GM12878 (cell line): ENCODE data around the gene NIPA2. TPM values are rescaled to one million over a fixed set of nuclear protein-coding genes. Genes with fewer than 3 reads are reported as not detected.

Experiments
- ATAC-seq: fragments of 200-7000 bp; cut with Tn5 transposase; 3 replicates; pipeline ENCODE4 v1.9.1; 2020; ENCODE audit warnings: mild to moderate bottlenecking, moderate library complexity
- BruUV-seq: library from RNA; stranded (reverse); fragments of 400-500 nt; replicated peaks from 2 replicates; lab custom pipeline; 2021; lab: Mats Ljungman, UMichigan
- CTCF ChIA-PET: fragments of 300-600 bp; sonication (Branson Sonifier 250); formaldehyde crosslinking; extraction: SDS; loops from one replicate; lab custom pipeline; 2021; ENCODE audit warnings: inconsistent platforms; lab: Yijun Ruan, JAX
- POLR2A ChIA-PET: fragments of 350-600 bp; formaldehyde crosslinking; extraction: SDS; loops from one replicate; lab custom pipeline; 2021; ENCODE audit warnings: inconsistent platforms; lab: Charles Lee
- RAD21 ChIA-PET: fragments of 300-600 bp; sonication (Branson Sonifier 250); formaldehyde crosslinking; loops from one replicate; lab custom pipeline; 2023; ENCODE audit warnings: antibody characterized with exemption; ENCODE audit not compliant: unreplicated experiment; lab: Charles Lee
- SMC1A ChIA-PET: fragments of 300-600 bp; sonication (Branson Sonifier 250); formaldehyde crosslinking; loops from one replicate; lab custom pipeline; 2023; ENCODE audit not compliant: unreplicated experiment, uncharacterized antibody; lab: Charles Lee
- DNase-seq: peaks from one replicate; pipeline ENCODE4 v3.0.0-alpha.2; 2011; ENCODE audit warnings: low read depth, low spot score
- FAIRE-seq: peaks from 3 replicates; lab custom pipeline; 2011; peaks lifted over from hg19 to GRCh38; lab: Jason Lieb, UNC
- H2AFZ ChIP-seq: 2 replicates; pipeline ENCODE4 v1.6.0; 2011; ENCODE audit warnings: low read depth, low read length, control low read depth; ENCODE audit not compliant: control insufficient read depth
- H3K27ac ChIP-seq: 2 replicates; pipeline ENCODE4 v1.5.1; 2011; ENCODE audit warnings: control low read depth; ENCODE audit not compliant: control insufficient read depth, insufficient read depth
- H3K27me3 ChIP-seq, 2 experiments: replicated peaks in 1 of 2; 2 replicates each; pipeline versions ENCODE4 v1.6.0 to v1.6.1; 2011; ENCODE audit warnings: low read length in 1 of 2; ENCODE audit not compliant: control insufficient read depth in 2 of 2, insufficient read depth in 2 of 2
- H3K36me3 ChIP-seq, 2 experiments: 2 replicates each; pipeline ENCODE4 v1.5.1; 2011; ENCODE audit warnings: low read length in 1 of 2; ENCODE audit not compliant: control insufficient read depth in 2 of 2, insufficient read depth in 2 of 2
- H3K4me1 ChIP-seq: 2 replicates; pipeline ENCODE4 v1.6.1; 2011; ENCODE audit warnings: mild to moderate bottlenecking, low read length, moderate library complexity, mixed read lengths; ENCODE audit not compliant: control insufficient read depth, insufficient read depth
- H3K4me2 ChIP-seq: 2 replicates; pipeline ENCODE4 v1.6.0; 2011; ENCODE audit warnings: control low read depth; ENCODE audit not compliant: control insufficient read depth, insufficient read depth
- H3K4me3 ChIP-seq: fragments of 200-600 bp; sonication (generic); 2 replicates; pipeline ENCODE4 v1.5.1; 2016
- H3K79me2 ChIP-seq: 2 replicates; pipeline ENCODE4 v1.6.0; 2011; ENCODE audit warnings: low read length; ENCODE audit not compliant: control insufficient read depth, insufficient read depth
- H3K9ac ChIP-seq: 2 replicates; pipeline ENCODE4 v1.8.0; 2011; ENCODE audit warnings: low read length, control low read depth, mixed read lengths; ENCODE audit not compliant: control insufficient read depth, insufficient read depth
- H3K9me3 ChIP-seq: replicated peaks from 3 replicates; pipeline ENCODE4 v1.5.1; 2011; ENCODE audit warnings: mild to moderate bottlenecking, low read length; ENCODE audit not compliant: control insufficient read depth, insufficient read depth
- H4K20me1 ChIP-seq: 2 replicates; pipeline ENCODE4 v1.6.0; 2011; ENCODE audit not compliant: control insufficient read depth, insufficient read depth
- E4F1 ChIP-seq: fragments of 450-650 bp; IDR thresholded peaks from 2 replicates; pipeline ENCODE4 v1.6.1; 2018; ENCODE audit warnings: borderline replicate concordance, mild to moderate bottlenecking; ENCODE audit not compliant: partially characterized antibody
- MTA3 ChIP-seq: IDR thresholded peaks from 2 replicates; pipeline ENCODE4 v1.6.1; 2012; ENCODE audit warnings: low read length, inconsistent platforms, borderline replicate concordance
- PML ChIP-seq: IDR thresholded peaks from 2 replicates; pipeline ENCODE4 v1.6.1; 2012; ENCODE audit warnings: low read length, inconsistent platforms
- POU2F2 ChIP-seq: IDR thresholded peaks from 3 replicates; pipeline ENCODE4 v1.6.1; 2011; ENCODE audit warnings: low read depth, mild to moderate bottlenecking, low read length, borderline replicate concordance
- RFX5 ChIP-seq: IDR thresholded peaks from 2 replicates; pipeline ENCODE4 v1.6.1; 2011; ENCODE audit warnings: low read depth, low read length, improper control_type of control experiment
- RUNX3 ChIP-seq: IDR thresholded peaks from 2 replicates; pipeline ENCODE4 v1.6.1; 2012; ENCODE audit warnings: low read length, inconsistent platforms
- ZZZ3 ChIP-seq: IDR thresholded peaks from 2 replicates; pipeline ENCODE4 v1.6.1; 2011; ENCODE audit warnings: low read depth; ENCODE audit not compliant: control insufficient read depth, insufficient read length
- WGBS: methylation state at CpG from one replicate; pipeline ENCODE4 v1.1.6; 2016; ENCODE audit warnings: low lambda C conversion rate; ENCODE audit not compliant: insufficient replicate concordance, insufficient coverage; ENCODE audit errors: missing lambda C conversion rate; 5-methylcytosine and 5-hydroxymethylcytosine counted together
- in situ Hi-C: fragments of 300-500 bp; cut with MboI; formaldehyde crosslinking; loops from 9 replicates; pipeline ENCODE4 v1.14.3; 2018; ENCODE audit warnings: mixed read lengths
- intact Hi-C: fragments of 100-400 bp; cut with micrococcal nuclease; formaldehyde crosslinking; loops from one replicate; pipeline ENCODE4 v1.14.2; 2022; ENCODE audit not compliant: unreplicated experiment
- polyA plus RNA-seq, 11 experiments: library from polyadenylated mRNA; depleted of rRNA in 4 of 11; unstranded in 6 of 11; stranded (reverse) in 5 of 11; fragments of >200 nt; fragmentation: Nextera tagmentation in 4 of 11; fragmentation: Illumina TruSeq in 1 of 11; extraction: Ambion mirVana in 4 of 11; extraction: Trizol in 1 of 11; gene quantifications; 1 replicate in 1 of 11; 2 replicates in 10 of 11; pipeline versions ENCODE4 v1.2.1 to v1.2.3, GENCODE V29; 2011 to 2016; ENCODE audit warnings: inconsistent platforms in 2 of 11, missing spikeins in 2 of 11, low read depth in 1 of 11
- total RNA-seq, 4 experiments: library from RNA; depleted of rRNA in 3 of 4; stranded (reverse); fragments of >200 nt in 3 of 4; fragmentation: Illumina TruSeq in 1 of 4; extraction: Trizol in 1 of 4; gene quantifications; 2 replicates each; pipeline versions ENCODE4 v1.2.1 to v1.2.3, GENCODE V29; 2013 to 2021
- TF ChIP-seq, protein P1 (sequence below): fragments of 450-650 bp; IDR thresholded peaks from 2 replicates; pipeline ENCODE4 v1.6.1; 2017; ENCODE audit warnings: antibody characterized with exemption, mild to moderate bottlenecking, moderate library complexity

Gene NIPA2
- total and polyA plus RNA-seq, 10 of the 15 experiments (the other 5 are each of a cell fraction or from before 2014, with no cell fraction given), result 24.4 to 159 (median 96.5) TPM

- 86% methylated on average over 19 of the region's 19 CpGs for WGBS
- intact Hi-C loops, result no loop called here
- Histone ChIP-seq H3K4me1 (no peaks in the 10 kb centered on the region), H3K4me2 (no peak overlapping the region), H2AFZ (no peak overlapping the region), H3K27me3 (no peaks in the 10 kb centered on the region), H3K9me3 (no peaks in the 10 kb centered on the region; the same call in 2 of the 3 replicates), H3K79me2 (no peaks in the 10 kb centered on the region), H4K20me1 (no peaks in the 10 kb centered on the region), H3K9ac (no peak overlapping the region), H3K4me3 (no peak overlapping the region), H3K27ac (no peak overlapping the region), H3K36me3 (peaks cover 10 to 11% of the 10 kb centered on the region in 2 experiments; a peak in 3 of 4 replicates)
- ChIA-PET RAD21 (no interaction called here), POLR2A (no interaction called here), CTCF (no interaction called here), SMC1A (no interaction called here)
- DNase-seq (no peak), ATAC-seq (no peak), FAIRE-seq (no peak)
- TF ChIP-seq, protein P1, sequence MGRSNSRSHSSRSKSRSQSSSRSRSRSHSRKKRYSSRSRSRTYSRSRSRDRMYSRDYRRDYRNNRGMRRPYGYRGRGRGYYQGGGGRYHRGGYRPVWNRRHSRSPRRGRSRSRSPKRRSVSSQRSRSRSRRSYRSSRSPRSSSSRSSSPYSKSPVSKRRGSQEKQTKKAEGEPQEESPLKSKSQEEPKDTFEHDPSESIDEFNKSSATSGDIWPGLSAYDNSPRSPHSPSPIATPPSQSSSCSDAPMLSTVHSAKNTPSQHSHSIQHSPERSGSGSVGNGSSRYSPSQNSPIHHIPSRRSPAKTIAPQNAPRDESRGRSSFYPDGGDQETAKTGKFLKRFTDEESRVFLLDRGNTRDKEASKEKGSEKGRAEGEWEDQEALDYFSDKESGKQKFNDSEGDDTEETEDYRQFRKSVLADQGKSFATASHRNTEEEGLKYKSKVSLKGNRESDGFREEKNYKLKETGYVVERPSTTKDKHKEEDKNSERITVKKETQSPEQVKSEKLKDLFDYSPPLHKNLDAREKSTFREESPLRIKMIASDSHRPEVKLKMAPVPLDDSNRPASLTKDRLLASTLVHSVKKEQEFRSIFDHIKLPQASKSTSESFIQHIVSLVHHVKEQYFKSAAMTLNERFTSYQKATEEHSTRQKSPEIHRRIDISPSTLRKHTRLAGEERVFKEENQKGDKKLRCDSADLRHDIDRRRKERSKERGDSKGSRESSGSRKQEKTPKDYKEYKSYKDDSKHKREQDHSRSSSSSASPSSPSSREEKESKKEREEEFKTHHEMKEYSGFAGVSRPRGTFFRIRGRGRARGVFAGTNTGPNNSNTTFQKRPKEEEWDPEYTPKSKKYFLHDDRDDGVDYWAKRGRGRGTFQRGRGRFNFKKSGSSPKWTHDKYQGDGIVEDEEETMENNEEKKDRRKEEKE, result no peak
- TF ChIP-seq POU2F2 (no peak), RUNX3 (no peak)
- in situ Hi-C loops, result no loop called here
- no TSS peak for BruUV-seq
Measured at GRCh38 chr15:22903961-22904534, 65.6 kb downstream of the NIPA2 start.

GRCh38 chr15:22904736-22905135 lies 66.3 kb downstream of the NIPA2 start:
- H3K4me2 ChIP-seq, result no peak overlapping the region
- H3K27me3 ChIP-seq, result no peaks in the 10 kb centered on the region
- no peaks in the 10 kb centered on the region for H3K79me2 ChIP-seq
- no peak overlapping the region for H3K27ac ChIP-seq
- no peaks in the 10 kb centered on the region; the same call in 2 of the 3 replicates for H3K9me3 ChIP-seq
- ChIA-PET SMC1A (no interaction called here), POLR2A (no interaction called here), CTCF (no interaction called here), RAD21 (no interaction called here)
- DNase-seq (no peak), FAIRE-seq (no peak), ATAC-seq (no peak)
- H3K4me3 ChIP-seq, result no peak overlapping the region
- H2AFZ ChIP-seq, result no peak overlapping the region
- BruUV-seq, result no TSS peak
- H4K20me1 ChIP-seq, result no peaks in the 10 kb centered on the region
- TF ChIP-seq ZZZ3 (no peak), RFX5 (no peak), PML (no peak), MTA3 (no peak), E4F1 (no peak)
- peaks cover 12% of the 10 kb centered on the region in 2 experiments; a peak in 3 of 4 replicates for H3K36me3 ChIP-seq
- no peaks in the 10 kb centered on the region for H3K4me1 ChIP-seq
- intact Hi-C loops (no loop called here), in situ Hi-C loops (no loop called here)
- WGBS, result 83% methylated on average over 11 of the region's 11 CpGs
- H3K9ac ChIP-seq, result no peak overlapping the region
